ENCODE data around the gene CFAP61.

Gene CFAP61

DNA sequence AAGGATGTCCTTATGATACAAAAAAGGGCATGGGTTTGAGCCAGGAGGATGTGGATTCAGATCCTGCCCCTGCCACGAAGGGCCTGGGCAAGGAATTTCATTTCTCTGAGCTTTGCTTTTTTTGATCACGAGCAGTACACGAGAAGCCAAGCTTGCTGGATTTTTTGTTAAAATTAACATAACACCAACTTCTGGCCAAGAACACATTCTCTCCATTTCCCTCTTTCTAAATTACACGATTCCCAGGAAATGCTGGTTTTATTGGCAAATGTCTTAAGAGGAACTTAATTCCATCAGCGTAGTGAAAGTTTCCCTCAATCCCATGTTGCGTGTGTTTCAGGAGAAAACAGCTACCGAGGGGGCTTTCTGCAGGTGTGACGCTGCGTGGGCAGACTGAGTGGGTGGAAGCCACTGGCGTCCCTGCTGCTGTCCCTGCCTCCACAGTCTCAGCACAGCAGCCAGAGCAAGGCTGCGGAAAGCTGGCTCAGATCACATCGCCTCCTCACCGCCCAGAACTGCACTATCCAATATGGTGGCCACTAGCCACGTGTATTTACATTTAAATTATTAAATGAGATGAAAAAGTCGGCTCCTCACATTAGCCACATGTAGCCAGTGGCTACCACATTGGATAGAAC is 194.8 kb downstream of the CFAP61 start:
- no peak overlapping the region for H3K4me3 Mint-ChIP-seq
- H3K27ac Mint-ChIP-seq = no peak overlapping the region
- no peak for DNase-seq
- no peaks in the 10 kb centered on the region for H3K27me3 Mint-ChIP-seq
- CTCF ChIA-PET = interaction anchor here (1.6 kb wide), 1 partner anchor 10 kb away, joined by 6 read pairs; no protein-coding TSS in a partner anchor
- no peaks in the 10 kb centered on the region for H3K36me3 Mint-ChIP-seq
- H3K9me3 Mint-ChIP-seq = peaks cover 4% of the 10 kb centered on the region
- no peaks in the 10 kb centered on the region for H3K4me1 Mint-ChIP-seq

DNA sequence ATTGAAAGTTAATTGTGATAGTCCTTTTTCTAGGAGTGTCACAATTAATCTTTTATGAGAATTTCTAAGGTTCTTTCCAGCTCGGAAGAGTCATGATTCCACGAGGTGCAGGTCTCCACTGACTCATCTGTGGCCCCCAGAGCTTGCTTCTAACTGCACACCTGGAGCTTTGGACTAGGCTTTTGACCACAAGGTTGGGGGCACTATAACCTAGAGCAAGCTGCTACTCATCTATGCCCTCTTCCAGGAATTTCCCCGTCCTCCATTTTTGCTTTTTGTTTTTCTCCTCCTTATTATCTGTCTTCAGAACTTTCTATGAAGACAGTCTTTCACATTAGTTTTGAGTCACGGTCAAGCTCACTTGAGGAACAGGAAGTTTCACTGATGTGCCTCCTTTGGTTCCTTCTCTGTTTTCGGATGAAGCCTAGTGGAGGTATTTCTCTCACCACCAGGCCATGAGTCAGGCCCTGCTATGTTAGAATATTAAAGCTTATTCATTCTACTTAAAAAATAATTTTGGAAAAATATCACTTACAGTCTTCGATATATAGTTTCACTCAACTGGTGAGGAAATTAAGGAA is 196.4 kb downstream of the CFAP61 start:
- Mint-ChIP-seq H3K27me3 (no peaks in the 10 kb centered on the region), H3K9me3 (peaks cover 4% of the 10 kb centered on the region), H3K4me1 (no peaks in the 10 kb centered on the region), H3K36me3 (no peaks in the 10 kb centered on the region), H3K27ac (no peak overlapping the region), H3K4me3 (no peak overlapping the region)
- no peak for DNase-seq
- CTCF ChIA-PET = interaction anchor here (0.9 kb wide), 1 partner anchor 11 kb away, joined by 4 read pairs; no protein-coding TSS in a partner anchor

DNA sequence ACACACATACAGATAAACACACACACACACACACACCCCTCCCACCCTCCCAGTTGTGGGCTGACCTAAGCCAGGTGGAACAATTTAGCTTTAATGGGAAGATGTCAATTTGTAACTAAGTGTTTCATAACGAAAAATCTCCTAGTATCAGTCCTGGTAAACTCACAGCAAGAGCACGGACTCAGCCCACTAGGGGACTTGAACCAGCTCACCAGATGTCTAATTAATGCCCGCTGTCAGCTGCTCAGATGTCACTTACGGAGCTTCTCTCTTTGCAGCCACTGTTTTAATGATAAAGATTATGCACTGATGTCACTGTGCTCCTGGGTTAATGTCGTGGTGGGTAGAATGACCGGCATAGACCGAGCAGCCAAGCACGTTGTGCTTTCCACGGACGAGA is 199.0 kb downstream of the CFAP61 start:
- H3K4me1 Mint-ChIP-seq = no peaks in the 10 kb centered on the region
- no peak overlapping the region for H3K27ac Mint-ChIP-seq
- no peaks in the 10 kb centered on the region for H3K36me3 Mint-ChIP-seq
- CTCF ChIA-PET = interaction anchor here (1.2 kb wide), 1 partner anchor 12 kb away, joined by 3 read pairs; no protein-coding TSS in a partner anchor
- peaks cover 4% of the 10 kb centered on the region for H3K27me3 Mint-ChIP-seq
- no peaks in the 10 kb centered on the region for H3K9me3 Mint-ChIP-seq
- no peak overlapping the region for H3K4me3 Mint-ChIP-seq
- DNase-seq = no peak

DNA sequence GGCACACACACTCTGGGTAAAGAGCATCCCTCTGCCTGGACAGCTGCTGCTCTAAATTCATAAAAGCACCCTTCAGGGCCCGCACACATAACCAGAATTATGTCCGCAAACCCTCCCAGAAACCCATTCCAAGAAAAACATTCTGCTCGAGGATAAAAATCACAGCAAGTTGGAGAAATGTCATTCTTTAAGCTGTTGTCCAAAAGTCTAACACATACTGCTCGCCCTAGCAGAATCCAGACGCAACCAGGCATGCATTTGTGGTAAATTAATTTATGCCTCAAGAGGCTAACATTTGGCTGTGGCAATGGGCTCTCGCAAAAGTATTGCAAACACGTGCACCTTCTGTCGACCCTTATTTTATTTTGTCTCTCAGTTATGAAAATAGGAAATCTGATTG is 199.5 kb downstream of the CFAP61 start:
- Mint-ChIP-seq H3K36me3 (no peaks in the 10 kb centered on the region), H3K9me3 (no peaks in the 10 kb centered on the region), H3K4me1 (no peaks in the 10 kb centered on the region), H3K27ac (no peak overlapping the region), H3K27me3 (peaks cover 9% of the 10 kb centered on the region), H3K4me3 (no peak overlapping the region)
- CTCF ChIA-PET = interaction anchor here (1.2 kb wide), 1 partner anchor 13 kb away, joined by 3 read pairs; no protein-coding TSS in a partner anchor
- no peak for DNase-seq

DNA sequence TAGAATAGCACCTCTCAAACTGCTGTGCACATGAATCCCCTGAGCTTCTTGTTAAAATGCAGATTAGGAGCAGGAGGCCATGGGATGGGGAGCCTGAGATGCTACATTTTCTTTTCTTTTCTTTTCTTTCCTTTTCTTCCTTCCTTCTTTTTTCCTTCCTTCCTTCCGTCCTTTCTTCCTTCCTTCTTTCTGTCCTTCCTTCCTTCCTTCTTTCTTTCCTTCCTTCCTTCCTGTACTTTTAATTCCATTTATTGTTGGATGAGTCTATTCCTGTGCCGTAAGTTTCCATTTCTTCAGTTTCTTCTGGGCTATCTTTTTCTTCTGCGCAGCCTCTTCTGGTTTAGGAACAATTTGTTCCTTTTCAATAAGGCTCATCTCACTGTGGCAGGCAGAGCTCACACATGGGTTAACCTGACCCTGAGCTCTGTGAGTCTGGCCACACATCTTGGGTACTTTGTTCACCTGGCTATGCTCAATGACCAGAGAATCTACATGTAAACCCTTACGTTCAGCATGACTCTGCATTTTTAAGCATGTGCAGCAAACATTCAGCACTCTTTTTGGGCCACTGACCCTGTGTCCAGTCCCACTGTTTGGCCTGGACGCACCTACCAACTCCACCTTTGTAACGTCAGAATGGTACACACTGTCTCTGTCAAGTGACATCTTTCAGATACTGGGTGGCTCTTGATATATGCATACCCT is 200.9 kb downstream of the CFAP61 start:
- no peak overlapping the region for H3K4me3 Mint-ChIP-seq
- H3K27ac Mint-ChIP-seq = peak overlapping the region; percentile 17
- no peaks in the 10 kb centered on the region for H3K9me3 Mint-ChIP-seq
- peaks cover 9% of the 10 kb centered on the region for H3K27me3 Mint-ChIP-seq
- H3K36me3 Mint-ChIP-seq = no peaks in the 10 kb centered on the region
- no peaks in the 10 kb centered on the region for H3K4me1 Mint-ChIP-seq
- no peak for DNase-seq
- CTCF ChIA-PET = no interaction called here

DNA sequence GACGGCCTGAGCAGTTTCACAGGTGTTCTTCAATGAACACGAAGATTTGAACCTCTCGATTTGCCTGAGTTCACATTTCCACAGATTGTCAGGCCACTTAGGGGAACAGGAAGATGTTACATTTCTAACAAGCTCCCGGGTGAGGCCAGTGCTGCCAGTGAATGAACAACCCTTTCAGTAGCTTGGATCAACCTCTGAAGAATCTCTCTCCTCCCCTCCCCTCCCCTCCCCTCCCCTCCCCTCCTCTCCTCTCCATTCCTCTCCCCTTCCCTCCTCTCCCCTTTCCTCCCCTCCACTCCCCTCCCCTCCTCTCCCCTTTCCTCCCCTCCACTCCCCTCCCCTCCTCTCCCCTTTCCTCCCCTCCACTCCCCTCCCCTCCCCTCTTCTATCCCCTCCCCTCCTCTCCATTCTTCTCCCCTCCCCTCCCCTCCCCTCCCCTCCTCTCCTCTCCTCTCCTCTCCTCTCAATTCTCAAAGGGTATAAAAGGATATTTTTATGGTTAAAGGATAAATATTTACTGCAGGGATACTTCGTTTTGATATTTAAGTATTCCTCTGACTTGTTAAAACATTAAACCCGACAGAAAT is 201.5 kb downstream of the CFAP61 start:
- no peak for DNase-seq
- no peak overlapping the region for H3K27ac Mint-ChIP-seq
- H3K27me3 Mint-ChIP-seq = peaks cover 14% of the 10 kb centered on the region
- no peaks in the 10 kb centered on the region for H3K36me3 Mint-ChIP-seq
- H3K9me3 Mint-ChIP-seq = no peaks in the 10 kb centered on the region
- no peaks in the 10 kb centered on the region for H3K4me1 Mint-ChIP-seq
- H3K4me3 Mint-ChIP-seq = no peak overlapping the region
- CTCF ChIA-PET = no interaction called here

DNA sequence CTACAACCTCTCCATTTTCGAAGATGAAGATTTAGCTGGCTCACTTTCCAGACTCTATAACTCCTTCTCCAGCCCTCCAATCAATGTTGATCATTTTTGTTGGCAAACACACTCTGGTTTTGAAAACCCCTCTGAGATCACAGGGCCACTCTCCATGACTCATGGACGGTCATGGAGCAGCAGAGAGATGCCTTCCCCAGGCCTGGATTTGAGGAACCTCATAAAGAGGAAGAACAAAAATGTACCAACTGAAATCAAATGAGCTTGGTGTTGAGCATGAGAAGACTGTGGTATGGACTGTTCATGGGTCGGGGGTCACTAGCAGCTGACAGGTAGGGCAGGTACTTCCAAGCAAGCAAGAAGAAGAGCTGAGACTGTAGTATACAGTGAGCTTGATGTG is 202.8 kb downstream of the CFAP61 start:
- DNase-seq = no peak
- CTCF ChIA-PET = no interaction called here
- Mint-ChIP-seq H3K27ac (no peak overlapping the region), H3K36me3 (no peaks in the 10 kb centered on the region), H3K27me3 (peaks cover 14% of the 10 kb centered on the region), H3K9me3 (no peaks in the 10 kb centered on the region), H3K4me3 (no peak overlapping the region), H3K4me1 (no peaks in the 10 kb centered on the region)

DNA sequence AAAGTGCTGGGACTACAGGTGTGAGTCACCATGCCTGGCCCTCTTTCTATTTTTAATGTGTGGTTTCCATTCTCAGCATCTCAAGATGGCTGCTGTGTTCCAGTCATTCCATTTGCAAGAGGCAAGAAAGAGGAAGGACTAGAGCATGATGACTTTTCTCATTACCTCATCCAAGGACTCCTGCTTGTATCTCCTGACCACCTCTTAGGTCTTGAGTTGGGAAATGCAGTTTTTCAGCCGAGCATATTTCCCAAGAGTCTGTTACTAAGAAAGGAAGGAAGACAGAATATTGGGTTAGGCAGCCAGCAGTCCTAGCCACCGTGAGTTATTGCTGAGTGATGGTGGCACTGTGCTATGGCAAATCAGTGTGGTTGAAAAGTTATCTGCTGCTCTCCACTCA is 207.2 kb downstream of the CFAP61 start:
- CTCF ChIA-PET = interaction anchor here (1.4 kb wide), 1 partner anchor 19 kb away, joined by 3 read pairs; no protein-coding TSS in a partner anchor
- Mint-ChIP-seq H3K4me1 (no peaks in the 10 kb centered on the region), H3K27me3 (peaks cover 18% of the 10 kb centered on the region), H3K27ac (no peak overlapping the region), H3K36me3 (no peaks in the 10 kb centered on the region), H3K9me3 (no peaks in the 10 kb centered on the region), H3K4me3 (no peak overlapping the region)
- DNase-seq = no peak

DNA sequence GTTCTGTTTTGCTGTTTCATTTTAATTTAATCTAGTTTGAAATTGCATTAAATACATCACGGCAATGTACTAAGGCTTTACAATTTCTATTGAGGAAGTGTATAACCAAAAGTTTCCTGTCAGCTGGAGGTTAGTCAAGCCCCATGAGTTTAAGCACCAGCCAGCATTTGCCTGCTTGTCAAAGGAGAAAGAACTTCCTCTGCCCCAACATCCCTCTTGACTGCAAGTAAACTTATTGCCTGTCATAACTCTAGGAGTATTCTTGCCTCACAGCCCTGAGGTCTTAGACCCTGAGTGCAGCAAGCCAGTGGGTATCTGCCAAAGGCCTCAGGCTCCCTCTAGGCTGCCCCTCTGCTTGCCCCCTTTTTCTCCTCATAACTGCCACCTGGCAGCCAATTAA is 208.8 kb downstream of the CFAP61 start:
- CTCF ChIA-PET = no interaction called here
- peaks cover 14% of the 10 kb centered on the region for H3K27me3 Mint-ChIP-seq
- H3K27ac Mint-ChIP-seq = no peak overlapping the region

DNA sequence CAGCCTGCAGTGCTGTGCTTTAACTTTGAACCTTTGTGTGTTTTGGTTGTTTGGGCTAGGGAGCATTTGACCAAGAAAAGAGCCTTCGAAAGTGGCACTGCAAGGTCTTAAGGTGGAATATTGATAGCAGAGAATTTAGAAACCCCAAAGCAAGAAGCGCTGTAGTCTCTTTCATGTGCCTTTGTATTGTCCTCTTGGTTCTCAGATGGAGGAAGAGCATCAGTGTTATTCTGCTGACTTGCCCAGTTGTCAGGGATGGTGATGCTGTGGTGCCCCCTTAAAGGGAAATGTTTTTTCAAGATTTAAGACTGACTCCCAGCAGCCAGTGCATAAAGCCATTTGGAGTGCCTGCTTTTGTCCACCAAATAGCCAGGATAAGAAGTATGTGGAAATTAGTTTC is 212.9 kb downstream of the CFAP61 start:
- Mint-ChIP-seq H3K36me3 (no peaks in the 10 kb centered on the region), H3K4me1 (no peaks in the 10 kb centered on the region), H3K27ac (no peak overlapping the region), H3K27me3 (peaks cover 17% of the 10 kb centered on the region), H3K9me3 (no peaks in the 10 kb centered on the region), H3K4me3 (no peak overlapping the region)
- CTCF ChIA-PET = no interaction called here
- no peak for DNase-seq

More for the DNA sequence above, 208.8 kb downstream of the CFAP61 start:
- Mint-ChIP-seq H3K4me3 (no peak overlapping the region), H3K36me3 (no peaks in the 10 kb centered on the region), H3K9me3 (no peaks in the 10 kb centered on the region), H3K4me1 (no peaks in the 10 kb centered on the region)
- DNase-seq = no peak

DNA sequence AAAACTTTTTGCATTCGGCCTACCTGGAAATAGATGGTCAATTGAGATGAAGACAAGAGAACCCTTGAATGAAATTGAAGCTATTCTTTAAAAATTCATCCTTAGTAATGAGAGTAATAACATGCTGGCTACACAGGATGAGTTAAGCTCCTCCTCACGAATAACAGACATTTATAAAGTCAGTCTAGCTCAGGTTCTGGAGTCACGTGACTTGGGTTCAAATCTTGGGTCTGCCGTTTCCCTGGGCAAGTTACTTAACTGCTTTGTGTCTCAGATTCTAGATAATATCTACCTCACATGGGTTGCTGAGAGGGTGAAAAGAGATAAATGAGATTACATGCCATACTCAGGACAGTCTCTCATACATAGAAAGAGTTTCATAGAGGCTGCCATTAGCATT is 214.2 kb downstream of the CFAP61 start:
- no peaks in the 10 kb centered on the region for H3K4me1 Mint-ChIP-seq
- no peak overlapping the region for H3K27ac Mint-ChIP-seq
- CTCF ChIA-PET = no interaction called here
- H3K27me3 Mint-ChIP-seq = peaks cover 21% of the 10 kb centered on the region
- no peaks in the 10 kb centered on the region for H3K36me3 Mint-ChIP-seq
- no peak overlapping the region for H3K4me3 Mint-ChIP-seq
- H3K9me3 Mint-ChIP-seq = no peaks in the 10 kb centered on the region
- no peak for DNase-seq

DNA sequence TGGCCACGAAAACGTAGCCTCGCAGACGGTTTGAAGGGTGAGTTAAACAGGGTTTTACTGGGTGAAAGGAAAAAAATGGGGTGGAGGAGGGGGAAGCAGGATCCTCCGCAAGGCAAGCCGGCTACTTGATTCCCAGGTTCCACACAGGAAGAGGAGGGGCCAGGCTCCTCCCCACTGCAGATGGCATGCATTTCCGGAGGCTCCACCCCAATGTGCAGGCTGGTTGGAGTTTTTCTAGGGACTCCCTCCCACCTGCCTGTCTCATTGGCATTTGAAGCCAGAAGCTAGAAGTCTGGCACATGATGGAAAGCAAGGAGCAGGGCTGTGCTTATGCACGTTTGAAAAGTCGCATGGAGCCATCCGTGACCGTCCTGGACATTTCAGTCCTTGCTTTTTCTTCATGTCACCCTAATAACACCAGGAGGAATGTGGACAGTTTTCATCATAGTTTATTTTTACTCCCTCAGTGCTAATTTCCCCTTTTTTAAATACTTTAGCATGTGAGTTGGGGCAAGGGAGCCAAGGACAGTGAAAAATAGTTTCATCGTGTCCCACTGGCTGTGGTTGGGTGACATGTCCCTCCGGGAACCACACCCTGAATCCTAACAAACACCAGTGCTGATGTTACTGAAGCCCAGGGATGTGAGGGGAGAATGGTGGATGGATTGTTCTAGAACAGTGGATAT is 215.5 kb downstream of the CFAP61 start:
- CTCF ChIA-PET = no interaction called here
- no peaks in the 10 kb centered on the region for H3K9me3 Mint-ChIP-seq

DNA sequence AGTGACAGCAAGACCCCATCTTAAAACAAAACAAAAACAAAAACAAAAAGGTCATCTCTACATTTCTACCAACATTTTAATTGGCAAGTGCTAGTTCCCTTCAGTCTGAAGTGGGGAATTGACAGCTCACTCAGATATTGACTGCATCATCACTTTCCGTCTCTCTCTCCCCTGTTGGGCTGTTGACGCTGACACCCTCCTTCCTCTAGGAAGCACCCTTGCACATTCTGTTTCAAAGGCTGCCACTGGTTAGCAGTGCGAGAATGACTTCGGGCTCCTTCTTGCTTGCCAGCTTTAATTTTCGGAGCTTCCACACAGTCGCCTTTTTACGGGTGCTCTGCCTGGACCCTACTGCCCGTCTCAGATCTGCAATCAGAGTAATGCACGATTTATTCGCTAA is 218.9 kb downstream of the CFAP61 start:
- Mint-ChIP-seq H3K9me3 (no peaks in the 10 kb centered on the region), H3K4me3 (no peak overlapping the region), H3K4me1 (no peaks in the 10 kb centered on the region), H3K27me3 (peaks cover 22% of the 10 kb centered on the region), H3K36me3 (no peaks in the 10 kb centered on the region), H3K27ac (no peak overlapping the region)
- DNase-seq = no peak
- CTCF ChIA-PET = no interaction called here

More for the DNA sequence above, 215.5 kb downstream of the CFAP61 start:
- H3K27me3 Mint-ChIP-seq = peaks cover 22% of the 10 kb centered on the region
- H3K4me3 Mint-ChIP-seq = no peak overlapping the region
- no peaks in the 10 kb centered on the region for H3K4me1 Mint-ChIP-seq
- no peaks in the 10 kb centered on the region for H3K36me3 Mint-ChIP-seq
- DNase-seq = no peak
- no peak overlapping the region for H3K27ac Mint-ChIP-seq

DNA sequence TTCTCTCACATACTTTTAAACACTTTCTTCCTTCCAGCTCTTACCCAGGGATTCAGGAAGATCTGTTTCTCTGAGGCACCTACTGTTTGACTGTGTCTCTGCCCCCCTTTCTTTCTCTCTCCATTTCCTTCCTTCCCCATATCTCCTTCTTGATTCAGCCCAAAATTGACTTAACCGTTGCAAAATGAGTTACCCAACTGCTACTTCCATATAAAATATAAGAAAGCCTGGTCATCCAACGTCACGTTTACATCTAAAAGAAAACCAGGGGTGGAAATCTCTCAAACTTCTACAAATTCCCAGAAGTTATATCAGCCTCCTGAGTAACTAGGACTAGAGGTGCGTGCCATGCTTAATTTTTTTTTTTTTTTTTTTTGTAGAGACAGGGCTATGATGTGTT is 220.4 kb downstream of the CFAP61 start:
- Mint-ChIP-seq H3K4me3 (no peak overlapping the region), H3K4me1 (no peaks in the 10 kb centered on the region), H3K9me3 (no peaks in the 10 kb centered on the region), H3K27ac (no peak overlapping the region), H3K36me3 (no peaks in the 10 kb centered on the region), H3K27me3 (peaks cover 25% of the 10 kb centered on the region)
- CTCF ChIA-PET = no interaction called here
- DNase-seq = no peak

Data from activated naive CD4-positive, alpha-beta T cell treated with anti-CD3 and anti-CD28 coated beads, Interleukin-2, amount 10 ng/mL, durations not matched to agents 7 days and 5 days (primary cell).